ENCODE results near the gene SPINK8. TPM values are rescaled to one million over a fixed set of nuclear protein-coding genes. Genes with fewer than 3 reads are reported as not detected.

Gene SPINK8
- total and polyA plus RNA-seq, 9 donors: not detected

- Histone ChIP-seq H3K9me3 (no peaks in the 10 kb centered on the region), H3K36me3 (no peaks in the 10 kb centered on the region), H3K27ac (no peak overlapping the region), H3K27me3 (no peaks in the 10 kb centered on the region), H3K4me1 (ENCODE audit: insufficient read depth) (no peaks in the 10 kb centered on the region), H3K4me3 (no peak overlapping the region)
- WGBS, 3 donors: 70 to 78% (median 73%) methylated on average over 2 of the region's 2 CpGs
- intact Hi-C loops (cut with DNase I): loop anchor here in 3 of 4 donors (5.0 to 10.0 kb wide), 4 partner anchors 164 to 284 kb away; partner anchors contain the start of genes PLXNB1 (in 2 of the 3) and PFKFB4 (in 1 of the 3)
- TF ChIP-seq, protein P1, sequence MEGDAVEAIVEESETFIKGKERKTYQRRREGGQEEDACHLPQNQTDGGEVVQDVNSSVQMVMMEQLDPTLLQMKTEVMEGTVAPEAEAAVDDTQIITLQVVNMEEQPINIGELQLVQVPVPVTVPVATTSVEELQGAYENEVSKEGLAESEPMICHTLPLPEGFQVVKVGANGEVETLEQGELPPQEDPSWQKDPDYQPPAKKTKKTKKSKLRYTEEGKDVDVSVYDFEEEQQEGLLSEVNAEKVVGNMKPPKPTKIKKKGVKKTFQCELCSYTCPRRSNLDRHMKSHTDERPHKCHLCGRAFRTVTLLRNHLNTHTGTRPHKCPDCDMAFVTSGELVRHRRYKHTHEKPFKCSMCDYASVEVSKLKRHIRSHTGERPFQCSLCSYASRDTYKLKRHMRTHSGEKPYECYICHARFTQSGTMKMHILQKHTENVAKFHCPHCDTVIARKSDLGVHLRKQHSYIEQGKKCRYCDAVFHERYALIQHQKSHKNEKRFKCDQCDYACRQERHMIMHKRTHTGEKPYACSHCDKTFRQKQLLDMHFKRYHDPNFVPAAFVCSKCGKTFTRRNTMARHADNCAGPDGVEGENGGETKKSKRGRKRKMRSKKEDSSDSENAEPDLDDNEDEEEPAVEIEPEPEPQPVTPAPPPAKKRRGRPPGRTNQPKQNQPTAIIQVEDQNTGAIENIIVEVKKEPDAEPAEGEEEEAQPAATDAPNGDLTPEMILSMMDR (IDR thresholded peaks at IDR 0.05): no peak
- no peak for TF ChIP-seq POLR2A (IDR thresholded peaks at IDR 0.05)
- no peak for TF ChIP-seq EP300 (IDR thresholded peaks at IDR 0.05)
- no peak for DNase-seq
These were observed 63.2 kb downstream of the SPINK8 start for GRCh38 chr3:48270306-48270705.

- no peak for TF ChIP-seq EP300 (IDR thresholded peaks at IDR 0.05)
- TF ChIP-seq, protein P1 (IDR thresholded peaks at IDR 0.05): no peak
- Histone ChIP-seq H3K27ac (no peak overlapping the region), H3K27me3 (no peaks in the 10 kb centered on the region), H3K9me3 (no peaks in the 10 kb centered on the region), H3K4me1 (ENCODE audit: insufficient read depth) (no peaks in the 10 kb centered on the region), H3K36me3 (no peaks in the 10 kb centered on the region), H3K4me3 (no peak overlapping the region)
- WGBS, 3 donors: 55 to 64% (median 60%) methylated on average over 8 of the region's 8 CpGs
- intact Hi-C loops (cut with DNase I): no loop called here
- DNase-seq: no peak
These were observed 63.9 kb downstream of the SPINK8 start for GRCh38 chr3:48269592-48269991.

GRCh38 chr3:48268936-48269561, 64.4 kb downstream of the SPINK8 start:
- Histone ChIP-seq H3K27me3 (no peaks in the 10 kb centered on the region), H3K36me3 (no peaks in the 10 kb centered on the region), H3K27ac (no peak overlapping the region), H3K4me1 (ENCODE audit: insufficient read depth) (no peaks in the 10 kb centered on the region), H3K4me3 (no peak overlapping the region), H3K9me3 (no peaks in the 10 kb centered on the region)
- DNase-seq: peak in 2 of 5 donors; percentile 33 to 58
- intact Hi-C loops (cut with DNase I): no loop called here
- no peak for TF ChIP-seq POLR2A (IDR thresholded peaks at IDR 0.05)
- TF ChIP-seq EP300 (IDR thresholded peaks at IDR 0.05): no peak
- TF ChIP-seq, protein P1 (IDR thresholded peaks at IDR 0.05): no peak
- WGBS, 3 donors: 42 to 52% (median 48%) methylated on average over 23 of the region's 23 CpGs

- no peaks in the 10 kb centered on the region for H3K27me3 ChIP-seq
These were observed 65.0 kb downstream of the SPINK8 start for GRCh38 chr3:48268381-48268935.

More at GRCh38 chr3:48268381-48268935, 65.0 kb downstream of the SPINK8 start:
- Histone ChIP-seq H3K4me3 (no peak overlapping the region), H3K4me1 (ENCODE audit: insufficient read depth) (no peaks in the 10 kb centered on the region), H3K27ac (no peak overlapping the region), H3K36me3 (no peaks in the 10 kb centered on the region), H3K9me3 (no peaks in the 10 kb centered on the region)
- intact Hi-C loops (cut with DNase I): no loop called here
- no peak for DNase-seq
- WGBS, 3 donors: 77 to 79% (median 77%) methylated on average over 13 of the region's 13 CpGs
- no peak for TF ChIP-seq EP300 (IDR thresholded peaks at IDR 0.05)
- TF ChIP-seq, protein P1 (IDR thresholded peaks at IDR 0.05): no peak
- no peak for TF ChIP-seq POLR2A (IDR thresholded peaks at IDR 0.05)

All from ovary (tissue), 9 donors.